GM21390 (cell line): ENCODE measurements around the gene KLHDC8A.
"Not testable (repeated sequence)": the region's sequence is repeated elsewhere in the genome, so short reads cannot be mapped to it uniquely, and the experiment has no call there.

ENCODE experiments used
- ATAC-seq: cut with Tn5 transposase; IDR thresholded peaks from one replicate; pipeline ENCODE4 v1.9.1; 2021; ENCODE audit not compliant: unreplicated experiment

Gene KLHDC8A, protein sequence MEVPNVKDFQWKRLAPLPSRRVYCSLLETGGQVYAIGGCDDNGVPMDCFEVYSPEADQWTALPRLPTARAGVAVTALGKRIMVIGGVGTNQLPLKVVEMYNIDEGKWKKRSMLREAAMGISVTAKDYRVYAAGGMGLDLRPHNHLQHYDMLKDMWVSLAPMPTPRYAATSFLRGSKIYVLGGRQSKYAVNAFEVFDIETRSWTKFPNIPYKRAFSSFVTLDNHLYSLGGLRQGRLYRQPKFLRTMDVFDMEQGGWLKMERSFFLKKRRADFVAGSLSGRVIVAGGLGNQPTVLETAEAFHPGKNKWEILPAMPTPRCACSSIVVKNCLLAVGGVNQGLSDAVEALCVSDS

DNA sequence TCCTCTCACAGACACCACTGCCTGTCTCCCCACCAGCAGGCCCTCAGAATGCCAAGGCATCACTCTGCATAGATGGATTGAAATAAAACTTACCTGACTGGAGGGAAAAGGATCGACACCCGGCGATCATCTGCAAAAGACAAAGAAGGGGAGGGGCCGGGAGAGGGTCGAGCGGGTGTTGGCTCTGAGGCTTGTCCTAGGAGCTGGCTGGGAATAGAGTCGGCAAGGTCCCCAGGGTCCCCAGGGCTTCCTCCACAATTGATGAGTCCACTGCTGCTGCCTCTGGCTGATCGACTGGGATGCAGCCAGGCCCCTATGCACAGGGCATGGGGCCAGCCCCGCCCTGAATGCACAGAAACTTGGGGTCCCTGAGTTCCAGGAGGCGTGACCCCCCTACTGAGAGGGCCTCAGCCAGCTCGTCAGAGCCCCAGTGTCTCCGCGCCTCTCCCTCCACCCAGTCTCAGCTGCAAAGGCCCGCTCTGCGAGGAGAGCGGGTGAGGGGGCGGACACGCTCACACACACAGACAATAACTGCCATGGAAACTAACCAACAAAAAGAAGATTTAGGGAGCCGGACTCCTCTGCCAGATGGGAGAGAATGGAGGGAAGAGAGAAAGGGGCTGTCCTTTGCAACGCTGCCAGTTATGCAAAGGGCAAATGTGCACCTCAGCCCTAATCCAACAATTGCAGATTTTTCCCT lies at the start of gene KLHDC8A:
TSS of gene KLHDC8A (minus strand) at position 483 of the 700 bp plus-strand sequence. CDS start 13,318 bp downstream, outside the sequence.
- ATAC-seq: no peak

DNA sequence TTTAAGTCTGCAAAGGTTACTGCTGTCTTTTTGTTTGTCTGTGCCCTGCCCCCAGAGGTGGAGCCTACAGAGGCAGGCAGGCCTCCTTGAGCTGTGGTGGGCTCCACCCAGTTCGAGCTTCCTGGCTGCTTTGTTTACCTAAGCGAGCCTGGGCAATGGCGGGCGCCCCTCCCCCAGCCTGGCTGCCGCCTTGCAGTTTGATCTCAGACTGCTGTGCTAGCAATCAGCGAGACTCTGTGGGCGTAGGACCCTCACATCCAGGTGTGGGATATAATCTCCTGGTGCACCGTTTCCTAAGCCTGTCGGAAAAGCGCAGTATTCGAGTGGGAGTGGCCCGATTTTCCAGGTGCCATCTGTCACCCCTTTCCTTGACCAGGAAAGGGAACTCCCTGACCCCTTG lies 49.5 kb upstream of the KLHDC8A start:
- ATAC-seq: not testable (repeated sequence)

DNA sequence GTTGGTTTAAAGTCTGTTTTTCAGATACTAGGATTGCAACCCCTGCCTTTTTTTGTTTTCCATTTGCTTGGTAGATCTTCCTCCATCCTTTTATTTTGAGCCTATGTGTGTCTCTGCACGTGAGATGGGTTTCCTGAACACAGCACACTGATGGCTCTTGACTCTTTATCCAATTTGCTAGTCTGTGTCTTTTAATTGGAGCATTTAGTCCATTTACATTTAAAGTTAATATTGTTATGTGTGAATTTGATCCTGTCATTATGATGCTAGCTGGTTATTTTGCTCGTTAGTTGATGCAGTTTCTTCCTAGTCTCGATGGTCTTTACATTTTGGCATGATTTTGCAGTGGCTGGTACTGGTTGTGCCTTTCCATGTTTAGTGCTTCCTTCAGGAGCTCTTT lies 47.8 kb upstream of the KLHDC8A start:
- ATAC-seq: not testable (repeated sequence)

DNA sequence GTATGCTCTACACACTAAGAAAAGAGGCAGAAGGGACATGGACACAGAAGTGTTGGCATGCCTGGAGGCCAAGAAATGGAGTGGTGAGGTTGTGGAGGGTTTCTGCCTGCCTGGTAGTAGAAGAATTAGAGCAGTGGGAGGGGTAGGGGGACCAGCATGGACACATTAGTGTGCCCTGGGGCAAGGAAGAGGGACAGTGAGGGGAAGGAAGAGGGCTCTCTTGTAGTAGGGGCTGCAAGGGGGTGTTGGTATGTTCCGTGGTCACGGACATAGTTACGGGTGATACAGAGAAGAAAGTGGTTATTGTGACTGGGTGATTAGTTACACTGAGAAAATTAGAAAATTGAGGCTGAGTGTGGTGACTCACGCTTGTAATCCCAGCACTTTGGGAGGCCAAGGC lies 41.9 kb upstream of the KLHDC8A start:
- ATAC-seq: no peak

DNA sequence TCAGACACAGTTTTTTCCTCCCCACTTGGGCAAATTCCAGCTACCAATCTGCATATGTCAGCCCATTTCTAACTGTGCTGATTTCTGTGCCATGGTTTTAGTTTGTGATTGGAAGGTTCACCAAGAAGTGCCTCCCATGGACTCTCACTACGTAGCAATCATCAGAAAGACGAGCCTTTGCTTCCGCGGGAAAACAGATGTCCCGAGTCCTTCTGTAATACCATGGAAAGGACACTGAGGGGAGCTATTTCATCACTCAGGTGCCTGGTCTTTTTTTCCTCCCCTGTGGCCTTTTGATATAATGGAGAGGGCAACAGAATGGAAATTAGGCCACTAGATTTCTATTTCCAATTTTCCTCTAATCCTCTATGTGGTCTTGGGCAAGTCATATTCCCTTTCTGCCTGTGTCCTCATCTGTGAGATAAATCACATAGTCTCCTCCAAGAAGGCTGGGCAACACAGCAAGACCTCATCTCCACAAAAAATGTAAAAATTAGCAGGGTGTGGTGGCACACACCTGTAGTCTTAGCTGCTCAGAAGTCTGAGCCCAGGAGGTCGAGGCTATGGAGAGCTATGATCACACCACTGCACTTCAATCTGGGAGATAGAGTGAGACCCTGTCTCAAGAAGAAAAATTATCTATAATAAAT lies 40.4 kb upstream of the KLHDC8A start:
- no peak for ATAC-seq

DNA sequence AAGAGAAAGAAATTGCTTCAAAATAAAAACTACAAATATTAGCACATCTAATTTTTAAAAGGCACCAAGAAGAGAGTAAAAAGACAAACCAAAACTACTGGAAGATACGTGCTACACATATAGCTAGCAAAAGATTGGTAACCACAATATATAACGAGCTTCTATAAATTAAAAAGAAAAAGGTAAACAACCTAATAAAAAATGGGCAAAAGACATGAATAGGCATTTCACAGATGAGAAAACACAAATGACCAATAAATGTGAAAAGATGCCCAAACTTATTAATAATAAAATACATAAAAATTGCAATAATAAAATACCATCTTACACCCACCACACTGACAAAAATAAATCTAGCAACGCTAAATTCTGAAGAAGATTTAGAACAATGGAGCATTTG lies 38.9 kb upstream of the KLHDC8A start:
- no peak for ATAC-seq

DNA sequence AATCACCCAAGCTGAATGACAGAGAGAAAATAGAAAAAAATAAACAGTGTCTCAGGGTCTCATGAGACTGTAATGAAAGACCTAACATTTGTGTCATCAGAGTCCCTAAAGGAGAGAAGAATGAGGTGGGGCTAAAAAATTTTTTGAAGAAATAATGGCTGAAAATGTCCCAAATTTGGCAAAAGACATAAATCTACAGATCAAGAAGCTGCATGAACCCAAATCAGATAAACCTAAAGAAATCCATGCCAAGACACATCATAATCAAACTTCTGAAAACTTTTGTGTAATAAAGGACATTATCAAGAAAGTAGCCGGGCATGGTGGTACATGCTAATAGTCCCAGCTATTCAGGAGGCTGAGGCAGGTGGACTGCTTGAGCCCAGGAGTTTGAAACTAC lies 35.9 kb upstream of the KLHDC8A start:
- no peak for ATAC-seq

DNA sequence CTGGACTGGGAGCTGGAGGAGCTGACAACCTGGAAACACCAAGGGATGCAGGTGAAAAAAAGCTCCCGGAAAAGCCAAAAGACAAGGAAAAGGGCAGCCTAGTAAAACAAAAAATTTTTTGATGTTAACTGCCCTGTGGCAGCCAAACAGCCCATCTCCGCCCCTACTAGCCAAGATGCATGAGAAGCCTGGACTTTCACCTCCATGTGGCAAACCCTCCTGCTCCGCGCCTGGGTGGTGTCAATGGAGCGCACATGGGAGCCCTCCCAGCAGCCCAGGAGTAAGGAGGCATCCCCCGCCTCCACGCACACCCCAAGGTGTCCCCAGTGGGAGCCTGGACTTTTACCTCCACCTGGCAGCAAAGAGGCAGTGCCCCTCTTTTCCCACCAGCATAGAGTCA lies 34.7 kb upstream of the KLHDC8A start:
- no peak for ATAC-seq

DNA sequence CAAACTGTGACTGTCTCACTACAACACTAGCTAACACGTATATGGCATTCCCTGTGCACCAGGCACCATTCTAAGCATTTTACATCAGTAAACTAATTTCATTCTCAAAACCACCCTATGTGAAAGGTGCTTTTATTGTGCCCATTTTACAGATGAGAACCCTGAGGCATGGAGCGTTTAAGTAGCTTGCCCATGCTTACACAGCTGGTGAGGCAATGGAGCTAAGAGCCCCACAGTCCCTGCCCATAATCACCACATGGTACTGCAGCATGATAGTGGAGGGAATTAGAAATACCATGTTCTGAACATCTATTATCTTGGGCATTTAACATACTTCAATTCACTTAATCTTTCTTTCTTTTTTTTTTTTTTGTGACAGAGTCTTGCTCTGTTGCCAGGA lies 31.1 kb upstream of the KLHDC8A start:
- no peak for ATAC-seq

DNA sequence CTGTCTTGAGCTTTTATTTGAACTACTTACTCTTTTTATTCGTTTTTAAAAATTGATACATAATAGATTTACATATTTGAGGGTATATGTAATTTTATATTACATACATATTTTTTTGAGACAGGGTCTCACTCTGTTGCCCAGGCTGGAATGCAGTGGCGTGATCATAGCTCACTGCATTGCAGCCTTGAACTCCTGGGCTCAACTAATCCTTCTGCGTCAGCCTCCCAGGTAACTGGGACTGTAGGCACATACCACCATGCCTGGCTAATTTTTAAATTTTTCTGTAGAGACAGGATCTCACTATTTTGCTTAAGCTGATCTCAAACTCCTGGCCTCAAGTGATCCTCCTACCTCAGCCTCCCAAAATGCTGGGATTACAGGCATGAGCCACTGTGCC lies 26.3 kb upstream of the KLHDC8A start:
- ATAC-seq: not testable (repeated sequence)

DNA sequence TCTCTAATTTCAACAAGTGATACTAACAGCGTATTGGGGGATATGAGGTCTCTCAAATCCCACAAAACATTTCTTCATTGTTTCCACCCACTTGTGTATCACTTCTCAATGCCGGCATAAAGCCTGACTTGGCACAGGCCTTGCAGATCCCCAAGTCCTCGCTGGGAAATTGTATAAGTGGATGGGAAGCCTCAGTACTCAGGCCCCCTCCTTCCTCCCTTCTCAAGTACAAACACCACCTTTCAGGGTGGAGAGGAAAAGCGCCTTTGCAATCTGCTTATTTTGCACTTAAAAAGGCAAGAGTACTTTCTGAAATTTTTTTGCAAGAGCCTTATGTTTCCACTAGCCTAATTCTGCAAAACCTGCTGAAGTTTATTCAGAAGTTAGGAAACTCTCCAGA lies 25.8 kb upstream of the KLHDC8A start:
- ATAC-seq: no peak

DNA sequence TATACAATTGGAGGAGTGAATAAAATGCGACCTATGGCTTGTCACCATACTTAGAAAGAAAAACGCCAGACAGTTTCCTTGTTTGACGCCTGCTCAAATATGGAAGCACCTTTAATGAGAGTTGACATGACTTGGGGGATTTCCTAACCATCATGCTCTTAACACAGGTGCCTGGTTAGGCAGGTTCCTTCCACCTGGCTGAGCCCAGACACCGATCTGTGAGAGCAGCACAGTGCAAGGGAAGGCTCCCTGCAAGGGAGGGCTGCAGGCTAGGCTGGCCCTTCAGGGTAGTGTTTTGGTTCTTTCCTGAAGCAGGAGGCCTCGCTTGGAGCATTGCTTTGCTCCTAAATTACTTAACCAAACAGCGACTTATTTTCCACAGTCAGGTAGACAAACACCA lies 24.6 kb upstream of the KLHDC8A start:
- no peak for ATAC-seq

DNA sequence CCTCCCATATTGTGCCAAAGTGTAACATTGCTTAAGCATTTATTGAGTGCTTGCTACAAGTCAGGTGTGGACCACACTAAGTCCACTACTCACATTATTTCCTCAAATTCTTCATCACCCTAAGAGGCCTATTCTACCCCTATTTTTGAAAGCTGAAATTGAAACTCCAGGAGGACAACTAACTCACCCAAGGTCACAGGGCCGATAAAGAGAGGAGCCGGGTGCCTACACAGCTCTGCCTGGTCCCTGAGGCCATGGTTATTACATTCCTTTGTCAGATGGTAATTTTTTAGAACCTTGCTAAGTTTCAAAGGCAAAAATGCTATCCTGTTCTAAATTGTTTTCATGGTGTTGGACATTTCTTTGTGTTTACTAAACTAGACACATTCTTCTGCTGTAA lies 24.2 kb upstream of the KLHDC8A start:
- no peak for ATAC-seq

DNA sequence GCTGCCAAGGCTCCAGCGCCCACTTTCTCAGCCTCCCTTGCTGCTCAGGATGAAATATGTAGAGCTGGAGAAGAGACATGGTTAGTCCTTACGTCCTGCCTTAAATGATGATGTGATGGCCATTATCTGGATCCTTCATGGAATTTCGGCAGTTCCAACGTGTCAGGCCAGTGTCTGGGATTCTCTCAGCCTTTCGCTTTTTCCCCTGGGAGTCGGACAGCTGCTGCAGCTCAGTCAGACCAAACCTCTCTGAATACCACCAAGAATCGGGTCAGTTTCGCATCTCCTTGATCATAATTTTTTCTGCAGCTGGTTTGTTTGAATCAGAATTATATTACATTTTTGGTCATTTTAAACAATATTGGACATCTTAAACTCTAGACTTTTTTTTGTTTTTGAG lies 22.3 kb upstream of the KLHDC8A start:
- ATAC-seq: no peak

DNA sequence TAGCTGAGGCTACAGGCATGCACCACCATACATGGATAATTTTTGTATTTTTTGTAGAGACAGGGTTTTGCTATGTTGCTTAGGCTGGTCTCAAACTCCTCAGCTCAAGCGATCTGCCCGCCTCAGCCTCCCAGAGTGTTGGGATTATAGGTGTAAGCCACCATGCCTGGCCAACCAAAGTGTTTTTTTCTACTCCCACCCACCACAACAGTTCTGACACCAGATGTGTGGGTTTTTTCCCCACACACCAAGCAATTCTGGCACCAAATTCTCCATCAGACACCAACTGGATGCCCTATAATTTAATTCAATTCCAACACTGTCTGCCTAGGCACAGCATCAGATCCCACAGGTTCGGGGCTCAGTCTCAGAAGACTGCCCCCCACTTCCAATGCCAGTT lies 20.6 kb upstream of the KLHDC8A start:
- ATAC-seq: no peak

DNA sequence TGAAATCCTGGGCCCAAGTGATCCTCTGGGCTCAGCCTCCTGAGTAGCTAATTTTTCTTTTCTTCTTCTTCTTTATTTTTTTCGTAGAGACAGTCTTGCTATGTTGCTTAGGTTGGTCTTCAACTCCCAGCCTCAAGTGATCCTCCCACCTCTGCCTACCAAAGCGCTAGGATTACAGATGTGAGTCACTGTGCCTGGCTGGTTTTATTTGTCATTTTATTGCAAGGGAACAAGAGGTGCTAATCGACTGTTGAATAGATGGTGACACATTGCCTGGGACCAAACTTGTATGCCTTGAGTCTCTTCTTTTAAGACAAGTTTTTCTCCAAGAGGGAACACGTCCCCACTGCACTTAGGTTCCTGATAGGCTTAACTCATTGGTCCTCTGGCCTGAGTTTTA lies 20.0 kb upstream of the KLHDC8A start:
- ATAC-seq: no peak

DNA sequence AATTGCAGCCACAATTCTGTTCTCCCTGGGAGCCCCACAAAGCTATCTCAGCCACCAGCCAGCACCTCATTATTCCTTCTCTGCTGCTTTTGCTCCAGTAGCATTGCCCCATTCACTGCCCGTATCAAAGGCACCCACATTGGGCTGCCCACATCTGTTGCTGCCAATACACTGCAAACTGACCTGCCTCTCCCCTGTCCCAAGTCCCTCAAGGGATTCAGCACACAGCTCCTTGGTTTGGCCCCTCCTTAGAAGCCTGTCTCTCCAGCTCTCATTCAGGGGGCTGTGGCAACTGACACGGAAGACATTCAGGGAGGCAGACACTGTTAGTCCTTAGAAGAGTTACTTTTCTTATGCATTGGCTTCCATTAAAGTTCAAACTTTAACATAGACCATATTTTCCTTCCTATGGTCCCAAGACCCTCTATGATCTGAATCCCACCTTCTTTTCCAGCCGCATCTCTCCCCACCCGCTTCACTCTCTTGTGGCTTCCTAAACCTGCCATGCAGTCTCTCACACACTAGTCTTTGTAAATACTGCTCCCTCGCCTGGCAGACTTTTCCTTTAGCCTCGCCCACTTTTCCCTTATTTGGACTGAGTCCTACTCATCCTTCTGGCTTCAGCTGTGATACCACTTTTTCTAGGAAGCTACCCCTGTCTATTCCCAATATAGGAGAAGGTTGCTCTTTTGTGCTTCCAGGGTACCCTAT lies 19.3 kb upstream of the KLHDC8A start:
- ATAC-seq: no peak

DNA sequence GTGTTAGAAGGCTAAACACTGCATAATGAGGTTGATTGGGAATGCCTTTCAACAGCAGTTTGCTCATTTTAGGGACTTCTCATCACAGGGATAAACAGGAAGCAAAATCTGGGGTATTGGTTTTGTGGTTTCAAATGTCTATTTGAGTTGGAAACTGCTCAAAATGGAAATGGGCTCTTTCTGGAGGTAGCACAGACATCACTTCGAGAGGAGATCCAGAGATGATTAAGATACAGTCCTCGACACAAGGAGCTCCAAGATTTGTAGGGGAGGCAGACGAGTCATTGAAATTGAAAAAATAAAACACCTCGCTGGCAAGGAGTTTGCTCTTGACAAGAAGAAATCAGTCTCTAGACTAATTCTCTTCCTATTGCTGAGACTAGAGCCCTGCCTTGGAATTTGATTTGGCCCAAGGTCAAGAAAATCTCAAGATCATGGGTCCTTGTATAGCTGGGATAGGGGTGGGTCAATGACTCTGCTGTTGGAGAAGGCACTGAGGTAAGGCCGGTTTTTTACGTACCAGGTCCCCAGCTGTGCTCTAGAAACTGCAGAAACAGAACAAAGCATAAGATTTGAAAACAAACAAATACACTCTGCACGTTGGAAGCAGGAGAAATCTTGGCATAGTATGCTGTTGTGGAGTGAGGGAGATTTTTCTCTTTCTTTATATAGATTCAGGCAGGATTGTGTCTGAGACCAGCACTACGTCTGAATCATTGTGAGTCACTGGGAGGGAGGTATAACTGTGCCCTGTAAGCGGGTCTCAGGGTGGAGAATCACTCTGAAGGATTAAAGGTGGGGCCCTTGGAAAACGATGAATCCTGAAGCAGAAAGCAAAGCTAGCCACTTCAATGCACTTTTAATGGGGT lies 17.7 kb upstream of the KLHDC8A start:
- ATAC-seq: no peak

DNA sequence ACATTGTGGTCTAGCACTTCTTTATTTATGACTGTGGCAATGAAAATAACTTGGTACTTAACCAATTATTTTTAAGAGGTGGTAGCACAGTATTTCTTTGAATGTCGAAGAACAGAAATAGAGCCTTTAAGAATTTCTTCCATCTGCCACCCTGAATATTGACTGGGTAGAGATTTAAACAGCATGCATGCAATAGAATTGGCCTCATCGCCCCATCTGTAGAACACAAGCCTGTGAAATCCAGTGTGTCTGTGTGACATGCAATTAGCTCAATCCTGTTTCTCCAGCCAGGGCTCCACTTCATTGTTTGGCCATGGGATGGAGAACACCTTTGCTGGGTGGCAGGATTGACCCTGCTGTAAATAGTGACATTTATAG lies 17.1 kb upstream of the KLHDC8A start:
- no peak for ATAC-seq

DNA sequence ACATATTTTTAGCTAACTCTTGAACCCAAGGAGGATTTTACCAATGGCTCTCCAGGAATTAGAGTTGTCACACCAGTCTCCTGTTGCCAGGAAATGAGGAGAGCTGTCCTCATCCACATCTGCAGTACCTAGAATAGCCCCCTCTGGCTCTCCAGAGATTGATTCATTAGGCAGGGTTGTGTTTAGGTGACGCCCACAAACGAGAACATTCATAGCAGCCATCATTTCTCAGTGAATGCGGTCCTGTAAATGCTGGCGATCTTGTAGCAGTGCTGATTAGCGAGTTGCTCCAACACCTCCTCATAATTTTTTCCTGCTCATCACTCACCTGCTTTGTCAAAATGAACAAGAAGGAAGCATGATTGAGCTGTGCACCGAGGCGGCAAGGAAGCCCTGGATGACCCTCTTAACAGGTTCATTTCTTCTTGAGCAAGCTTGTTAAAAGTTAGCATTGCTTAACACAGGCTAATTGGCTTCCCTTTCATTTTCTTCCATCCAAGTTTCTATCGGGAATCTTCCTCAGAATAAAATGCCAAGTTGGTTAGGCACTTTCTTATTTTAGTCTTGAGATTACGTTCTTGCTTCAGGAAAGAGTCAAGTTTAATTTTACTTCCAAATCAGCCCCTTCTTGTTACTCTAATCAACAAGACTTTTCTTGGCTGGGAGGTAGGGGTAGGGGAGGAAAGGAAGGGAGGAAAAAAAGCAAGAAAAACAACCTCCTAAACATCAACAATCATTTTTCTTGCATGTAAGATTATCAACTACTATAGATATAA lies 16.5 kb upstream of the KLHDC8A start:
- ATAC-seq: no peak
